HG03039 (cell line): ENCODE data around the gene ANKRA2.

ENCODE experiments used
- ATAC-seq: cut with Tn5 transposase; IDR thresholded peaks from one replicate; pipeline ENCODE4 v1.9.1; 2021; ENCODE audit warnings: mild to moderate bottlenecking, moderate library complexity; ENCODE audit not compliant: unreplicated experiment

Gene ANKRA2

GRCh38 chr5:73565139-73565968, at the start of gene ANKRA2, which contains the start of gene UTP15:
ANKRA2 (minus strand) TSS chr5:73565639; CDS start chr5:73562881, 2,758 bp downstream.
UTP15 (plus strand) TSS chr5:73565743; CDS start chr5:73567345, 1,602 bp downstream.
- ATAC-seq = peak; percentile 91

GRCh38 chr5:73615085-73615484, 49.6 kb upstream of the ANKRA2 start:
- ATAC-seq = no peak

DNA sequence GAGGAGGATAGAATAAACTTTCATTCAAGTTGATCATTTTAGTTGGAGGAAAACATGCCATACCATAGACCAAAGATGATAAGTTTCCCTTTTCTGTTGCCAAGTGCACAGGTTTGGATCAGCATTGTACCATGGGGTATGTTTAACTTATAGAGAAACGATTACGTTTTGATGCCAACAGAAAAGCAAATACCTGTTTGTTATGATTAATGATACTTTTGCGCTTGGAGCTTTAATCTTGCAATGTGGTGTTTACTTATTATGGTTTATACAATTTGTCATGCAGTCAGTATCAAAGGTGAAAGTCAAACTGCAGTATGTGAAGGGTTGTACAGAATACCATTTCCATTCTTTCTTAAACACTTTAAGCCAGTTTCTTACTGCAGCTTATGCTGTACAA, 47.4 kb upstream of the ANKRA2 start:
- ATAC-seq = no peak

GRCh38 chr5:73607228-73607627, 41.8 kb upstream of the ANKRA2 start:
- no peak for ATAC-seq

- no peak for ATAC-seq
These were observed 40.8 kb upstream of the ANKRA2 start for GRCh38 chr5:73606206-73606753.

DNA sequence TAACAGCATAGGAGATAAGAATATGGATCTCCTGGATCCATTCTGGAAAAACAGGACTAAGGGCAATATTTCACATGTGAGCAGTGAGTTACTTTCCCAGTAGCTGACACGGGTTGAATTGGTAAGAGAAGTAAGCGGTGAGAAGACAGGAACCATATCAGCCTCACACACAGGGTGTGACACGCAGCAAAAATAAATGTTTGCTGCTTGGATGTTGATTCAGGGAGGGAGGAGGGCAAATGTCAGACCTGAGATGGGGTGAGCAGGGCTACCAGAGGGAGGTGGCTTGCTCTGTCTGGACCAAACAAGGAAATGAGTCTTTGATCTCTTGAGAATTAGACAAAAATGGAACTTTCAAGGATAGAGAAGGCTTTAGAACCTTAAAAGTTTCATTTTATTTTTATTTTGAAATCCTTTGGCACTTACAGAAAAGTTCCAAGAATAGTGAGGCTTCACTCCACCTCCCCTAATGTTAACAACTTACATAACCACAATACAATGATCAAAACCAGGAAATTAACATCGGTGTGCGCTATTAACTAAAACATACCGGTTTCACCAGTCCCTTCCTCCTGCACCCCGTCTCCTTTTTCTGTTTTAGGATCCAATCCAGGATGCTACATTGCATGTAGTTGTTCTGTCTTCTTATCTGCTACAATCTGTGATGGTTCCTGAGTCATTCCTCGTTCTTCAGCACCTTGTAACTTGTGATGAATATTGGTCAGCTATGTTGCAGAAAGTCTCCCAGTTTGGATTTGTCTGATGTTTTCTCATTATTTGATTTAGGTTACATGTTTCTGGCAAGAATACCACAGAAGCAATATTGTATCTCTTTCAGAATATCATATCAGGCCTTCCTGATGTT, 40.0 kb upstream of the ANKRA2 start:
- ATAC-seq = no peak

DNA sequence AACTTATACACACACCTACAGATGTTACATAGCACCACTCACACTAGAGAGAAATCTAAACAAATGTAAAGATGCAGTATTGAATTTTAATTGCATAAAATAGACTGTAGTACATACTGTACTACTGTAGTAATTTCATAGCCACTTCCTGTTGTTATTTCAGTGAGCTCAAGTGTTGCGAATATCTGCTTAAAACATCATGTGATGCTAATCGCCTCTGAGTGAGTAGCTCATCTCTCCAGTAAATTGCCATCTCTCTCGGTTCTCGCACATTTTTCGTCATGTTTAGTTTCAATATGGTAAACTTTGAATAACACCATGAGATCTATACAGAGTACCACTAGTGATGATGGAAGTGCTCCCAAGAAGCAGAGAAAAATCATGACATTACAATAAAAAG, 38.6 kb upstream of the ANKRA2 start:
- no peak for ATAC-seq

DNA sequence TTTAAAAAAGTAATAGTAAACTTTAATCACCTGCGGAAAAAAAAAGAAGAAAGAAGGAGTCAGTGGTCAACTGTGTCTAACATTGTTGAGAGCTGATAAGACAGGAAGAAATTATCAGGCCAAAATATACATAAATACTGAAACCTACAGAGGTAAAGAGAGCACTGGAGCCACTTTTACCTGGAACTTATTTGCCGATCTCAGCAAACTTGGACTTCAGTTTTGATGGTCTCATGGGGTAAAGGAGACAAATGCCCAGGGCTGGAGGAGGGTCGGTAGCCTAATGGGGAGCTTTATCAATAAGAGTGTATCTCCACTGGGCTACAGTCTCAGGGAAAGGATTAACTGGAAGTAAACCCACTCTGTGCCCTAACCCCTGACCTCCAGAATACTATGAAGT, 33.9 kb upstream of the ANKRA2 start:
- ATAC-seq = no peak

DNA sequence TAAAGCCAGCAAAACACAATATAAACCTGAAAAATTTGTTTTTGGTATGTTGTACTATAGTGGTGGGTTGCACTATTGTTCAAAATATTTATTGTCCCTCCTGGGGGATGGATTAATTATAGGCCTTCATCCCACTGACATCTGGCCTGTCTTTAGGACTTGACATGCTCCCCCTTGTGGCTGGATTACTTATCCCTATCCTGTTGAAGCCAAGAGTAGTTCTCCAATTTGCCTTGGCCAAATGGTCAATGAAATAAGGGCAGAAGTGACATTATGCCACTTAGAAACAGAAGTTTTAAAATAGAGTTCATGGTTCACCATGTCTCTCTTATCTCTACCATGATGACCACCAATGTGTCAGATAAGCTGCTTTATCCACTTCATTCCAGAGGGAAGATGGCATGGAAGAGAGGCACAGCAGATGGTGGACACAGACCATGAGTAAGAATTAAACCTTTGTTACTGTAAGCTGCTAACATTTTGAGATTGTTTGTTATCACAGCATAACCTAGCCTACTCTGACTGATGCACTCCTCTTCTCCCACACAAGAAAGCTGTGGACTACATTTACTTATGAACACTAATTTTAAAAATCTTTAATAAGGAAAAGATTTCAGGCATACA, 31.4 kb upstream of the ANKRA2 start:
- ATAC-seq = no peak

GRCh38 chr5:73592551-73592950, 27.1 kb upstream of the ANKRA2 start:
- no peak for ATAC-seq

- ATAC-seq = no peak
These were observed 26.5 kb upstream of the ANKRA2 start for GRCh38 chr5:73591698-73592501.

DNA sequence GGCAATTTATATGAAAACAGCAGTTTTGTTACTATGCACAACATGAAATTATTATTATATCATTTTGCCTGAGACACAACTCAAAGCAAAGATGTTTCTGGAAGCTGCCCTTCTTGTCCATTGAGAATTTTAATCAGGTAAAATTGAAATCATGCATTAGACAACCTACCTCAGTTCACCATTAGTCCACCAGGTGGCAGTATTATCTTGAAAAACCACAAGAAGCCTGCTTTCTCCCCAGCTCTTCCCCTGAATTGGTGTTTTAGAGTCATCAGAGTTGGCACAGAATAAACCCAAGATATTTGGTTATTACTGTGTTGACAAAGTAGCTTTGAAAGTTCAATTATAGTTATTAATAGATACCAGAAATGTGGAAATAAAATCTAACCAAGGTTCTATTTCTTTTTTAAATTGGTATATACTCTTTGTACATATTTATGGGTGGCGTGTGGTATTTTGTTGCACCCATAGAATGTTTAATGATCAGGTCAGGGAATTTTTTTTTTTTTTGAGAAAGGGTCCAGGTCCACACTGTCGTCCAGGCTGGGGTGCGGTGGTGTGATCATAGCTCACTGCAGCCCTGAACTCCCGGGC, 25.8 kb upstream of the ANKRA2 start:
- ATAC-seq = no peak

DNA sequence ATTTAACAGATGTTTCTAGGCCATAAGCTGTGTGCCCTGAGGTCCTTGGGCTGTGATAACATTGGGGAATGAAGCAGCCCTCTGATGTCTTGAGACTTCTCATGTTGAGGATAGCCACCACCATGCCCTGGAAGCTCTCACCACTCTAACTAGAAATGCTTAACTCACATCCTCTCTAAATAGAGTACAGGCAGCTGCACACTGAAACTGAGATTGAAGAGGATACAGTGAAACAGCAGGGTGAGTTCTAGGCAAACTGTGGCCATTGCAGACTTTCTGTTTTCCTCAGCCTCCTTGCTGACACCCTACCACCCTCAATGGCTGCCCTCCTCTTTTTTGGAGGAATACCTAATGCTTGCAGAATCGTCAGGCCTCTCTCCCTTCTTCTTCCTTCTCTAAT, 22.5 kb upstream of the ANKRA2 start:
- no peak for ATAC-seq

DNA sequence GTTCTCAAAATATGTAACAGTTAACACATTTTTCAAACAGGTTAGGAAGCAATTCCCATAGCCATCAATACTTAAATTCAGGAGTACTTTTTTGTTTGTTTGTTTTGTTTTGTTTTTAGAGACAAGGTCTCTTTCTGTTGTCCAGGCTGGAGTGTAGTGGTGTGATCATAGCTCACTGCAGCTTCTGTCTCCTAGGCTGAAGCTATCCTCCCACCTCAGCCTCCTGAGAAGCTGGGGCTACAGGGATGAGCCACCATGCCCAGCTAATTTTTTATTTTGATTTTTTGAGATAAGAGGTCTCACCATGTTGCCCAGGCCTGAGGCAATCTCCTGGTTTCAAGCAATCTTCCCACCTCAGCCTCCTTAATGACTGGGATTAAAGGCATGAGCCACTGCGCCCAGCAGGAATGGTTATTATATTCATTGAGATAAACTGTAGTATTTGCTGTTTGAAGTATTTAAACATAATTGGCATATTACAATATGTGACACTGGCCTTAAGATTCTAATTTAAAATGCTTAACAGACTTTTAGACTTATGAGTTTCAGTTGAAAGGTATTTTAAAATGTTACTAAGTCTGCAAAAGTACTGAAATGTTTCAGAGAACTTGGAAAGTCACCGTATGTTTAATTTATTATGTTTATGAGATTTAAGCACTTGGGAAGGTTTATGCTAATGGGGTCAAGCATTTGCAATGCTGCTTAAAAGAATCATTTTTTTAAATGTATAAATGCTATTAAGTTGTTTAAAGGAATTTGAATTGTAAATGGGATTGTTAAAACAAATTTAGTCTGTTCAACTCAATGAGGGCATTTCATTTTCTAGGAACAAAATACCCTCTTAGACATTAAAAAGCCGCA, 17.1 kb upstream of the ANKRA2 start:
- no peak for ATAC-seq

DNA sequence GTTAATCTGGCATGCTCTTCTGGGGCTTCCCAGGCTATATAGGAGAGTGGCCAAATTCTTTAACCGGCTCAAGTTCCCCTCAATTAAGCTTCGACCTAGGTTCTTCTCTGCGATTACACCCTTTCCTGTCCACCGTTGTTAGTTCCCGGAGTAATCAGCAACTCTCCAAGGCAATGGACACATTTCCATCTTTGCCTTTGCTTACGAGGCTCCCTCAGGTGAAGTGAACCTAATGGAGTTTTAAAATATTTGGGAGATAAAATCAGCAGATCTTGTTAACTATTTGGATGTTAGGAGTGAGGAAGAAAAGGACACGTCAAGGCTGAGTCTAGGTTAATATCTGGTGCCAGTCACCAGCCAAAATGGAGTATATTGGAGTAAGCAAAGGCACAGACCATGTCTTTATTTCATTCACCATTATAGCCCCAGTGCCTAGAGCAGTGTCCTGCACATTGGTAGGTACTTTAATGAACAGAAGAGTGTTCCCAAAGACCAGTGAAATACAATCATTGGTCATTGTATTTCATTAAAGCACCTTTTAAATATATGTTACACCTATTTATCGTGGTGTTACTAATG, 619 bp upstream of the ANKRA2 start:
- no peak for ATAC-seq

GRCh38 chr5:73564675-73565074, 764 bp downstream of the ANKRA2 start:
- no peak for ATAC-seq

- ATAC-seq = no peak
These were observed 1.4 kb downstream of the ANKRA2 start for GRCh38 chr5:73564018-73564417.

DNA sequence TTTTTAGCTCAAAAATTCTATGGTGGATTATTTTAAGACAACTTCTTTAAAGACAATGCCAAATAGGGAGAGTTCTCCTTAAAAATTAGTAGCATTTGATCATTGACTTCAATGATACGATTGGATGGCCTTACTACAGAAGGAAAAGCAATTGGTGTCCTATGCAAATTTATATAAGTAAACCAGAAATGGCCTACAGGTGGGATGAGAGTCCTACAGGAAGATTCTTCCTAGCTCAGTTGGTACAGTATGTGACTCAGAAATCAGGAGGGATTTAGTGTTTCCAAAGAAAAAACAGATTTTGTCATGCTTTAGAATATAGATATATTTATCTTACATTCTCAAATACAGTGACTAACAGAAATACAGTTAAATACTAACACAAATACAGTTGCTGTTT, 6.5 kb downstream of the ANKRA2 start:
- ATAC-seq = no peak

- ATAC-seq = no peak
These were observed 12.8 kb downstream of the ANKRA2 start for GRCh38 chr5:73552642-73553041.
